ENCODE measurements around the gene HAP1.
"Not testable (repeated sequence)": the region's sequence is repeated elsewhere in the genome, so short reads cannot be mapped to it uniquely, and the experiment has no call there.

The HAP1 gene

DNA sequence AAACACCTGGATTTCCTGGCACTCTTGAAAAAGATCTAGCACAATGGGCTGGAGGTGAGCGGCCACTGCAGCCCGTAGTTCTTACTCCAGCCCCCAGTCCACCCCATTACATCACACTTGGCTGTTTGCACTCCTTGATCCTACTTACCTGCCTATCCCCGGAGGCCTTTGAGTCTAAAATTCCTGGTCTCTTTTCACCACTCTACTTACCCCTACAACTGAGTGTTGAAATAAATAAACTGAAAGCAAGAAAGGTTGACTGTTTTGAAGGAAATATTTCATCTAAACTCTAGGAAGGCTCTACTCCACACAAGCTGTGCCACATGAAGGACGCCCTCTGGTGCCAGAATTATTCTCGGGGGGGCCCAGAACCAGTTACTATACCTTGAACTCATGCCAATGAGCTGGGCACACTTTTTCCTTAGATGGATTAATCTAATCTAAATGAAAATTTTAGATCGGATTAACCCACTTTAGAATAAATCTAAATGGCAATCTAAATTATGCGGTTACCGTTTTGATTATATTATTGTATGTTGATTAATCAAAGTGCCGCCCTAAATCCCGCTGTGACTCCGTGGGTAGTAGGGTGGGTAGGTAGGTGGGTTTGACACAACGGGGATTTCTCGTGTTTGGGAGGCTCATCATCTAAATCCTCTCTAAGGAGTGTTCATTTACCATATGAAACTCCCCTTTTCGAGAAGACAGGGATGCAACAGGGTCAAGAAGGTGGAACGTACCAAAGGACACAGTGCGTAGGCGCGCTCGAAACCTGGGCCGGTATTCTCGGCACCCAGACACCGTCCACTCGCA lies 46.4 kb downstream of the HAP1 start:
- peak overlapping the region; percentile 97 for H3K4me3 Mint-ChIP-seq
- peaks cover 36% of the 10 kb centered on the region for H3K36me3 Mint-ChIP-seq (ENCODE audit: low read depth)
- no peaks in the 10 kb centered on the region for H3K27me3 Mint-ChIP-seq (ENCODE audit: low read depth, poor library complexity)
- no peak for DNase-seq
- peaks cover 19% of the 10 kb centered on the region for H3K9me3 Mint-ChIP-seq
- peak overlapping the region; percentile 89 for H3K27ac Mint-ChIP-seq
- H3K4me1 Mint-ChIP-seq: peaks cover 32% of the 10 kb centered on the region
- no peak for TF ChIP-seq CTCF (IDR thresholded peaks at IDR 0.05)

DNA sequence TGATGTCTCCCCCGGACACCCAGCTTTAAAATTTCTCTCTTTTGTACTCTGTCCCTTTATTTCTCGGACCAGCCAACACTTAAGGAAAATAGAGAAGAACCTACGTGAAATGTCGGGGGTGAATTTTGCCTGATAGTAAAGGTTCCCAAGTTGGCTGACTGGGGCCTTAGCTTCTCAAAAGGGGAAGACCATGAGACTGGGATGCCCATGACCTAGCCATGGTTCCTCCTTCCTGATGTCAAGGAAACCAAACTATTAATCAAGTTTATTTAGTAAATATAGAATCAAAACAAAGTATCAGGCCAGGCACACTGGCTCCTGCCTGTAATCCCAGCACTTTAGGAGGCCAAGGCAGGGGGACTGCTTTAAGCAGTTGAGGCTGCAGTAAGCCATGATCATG lies 48.2 kb downstream of the HAP1 start:
- peaks cover 18% of the 10 kb centered on the region for H3K36me3 Mint-ChIP-seq (ENCODE audit: low read depth)
- peaks cover 39% of the 10 kb centered on the region for H3K4me1 Mint-ChIP-seq
- peaks cover 7% of the 10 kb centered on the region for H3K27me3 Mint-ChIP-seq (ENCODE audit: low read depth, poor library complexity)
- H3K9me3 Mint-ChIP-seq: peaks cover 19% of the 10 kb centered on the region
- H3K4me3 Mint-ChIP-seq: no peak overlapping the region
- DNase-seq: no peak
- TF ChIP-seq CTCF (IDR thresholded peaks at IDR 0.05): no peak
- no peak overlapping the region for H3K27ac Mint-ChIP-seq

- not testable (repeated sequence) for H3K27ac Mint-ChIP-seq; H3K27me3 Mint-ChIP-seq (ENCODE audit: low read depth, poor library complexity); H3K4me3 Mint-ChIP-seq; DNase-seq
- peaks cover 39% of the 10 kb centered on the region for H3K4me1 Mint-ChIP-seq
- H3K36me3 Mint-ChIP-seq (ENCODE audit: low read depth): peaks cover 13% of the 10 kb centered on the region
- H3K9me3 Mint-ChIP-seq: peaks cover 19% of the 10 kb centered on the region
Observed at GRCh38 chr17:41685753-41686152, 48.7 kb downstream of the HAP1 start.

GRCh38 chr17:41684035-41684434 lies 50.4 kb downstream of the HAP1 start:
- peaks cover 7% of the 10 kb centered on the region for H3K27me3 Mint-ChIP-seq (ENCODE audit: low read depth, poor library complexity)
- peak overlapping the region; percentile 17 for H3K27ac Mint-ChIP-seq
- H3K36me3 Mint-ChIP-seq (ENCODE audit: low read depth): no peaks in the 10 kb centered on the region
- no peak for TF ChIP-seq CTCF (IDR thresholded peaks at IDR 0.05)
- peaks cover 42% of the 10 kb centered on the region for H3K4me1 Mint-ChIP-seq
- H3K4me3 Mint-ChIP-seq: peak overlapping the region; percentile 5
- DNase-seq: no peak
- H3K9me3 Mint-ChIP-seq: peaks cover 19% of the 10 kb centered on the region

DNA sequence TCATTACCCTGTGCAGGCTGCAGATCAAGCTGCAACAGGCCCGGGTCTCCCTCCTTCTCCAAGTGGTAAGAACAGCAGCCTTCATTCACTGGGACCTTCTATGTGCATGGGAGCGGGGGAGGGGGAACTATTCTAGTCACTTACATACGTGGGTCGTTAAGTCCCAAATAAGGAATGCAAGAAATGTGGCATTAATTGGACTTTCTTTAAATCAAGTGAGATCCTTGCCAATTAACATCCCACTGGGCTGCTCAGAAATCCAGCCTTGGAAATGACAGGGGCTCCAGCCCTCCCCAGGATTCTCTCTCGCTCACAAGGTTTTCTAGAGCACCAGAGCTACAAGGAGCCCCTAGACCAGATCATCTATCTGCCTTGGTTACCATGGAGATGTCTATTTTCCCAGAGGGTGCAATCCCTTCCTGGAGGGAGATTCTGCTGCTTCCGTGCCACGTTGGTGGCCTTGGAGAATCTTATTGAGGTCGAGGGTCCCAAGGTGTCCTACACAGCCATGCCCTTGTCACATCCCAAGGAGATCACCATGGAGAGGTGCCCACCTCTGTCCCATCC lies 50.9 kb downstream of the HAP1 start:
- DNase-seq: no peak
- H3K4me3 Mint-ChIP-seq: peak overlapping the region; percentile 5
- peaks cover 10% of the 10 kb centered on the region for H3K27me3 Mint-ChIP-seq (ENCODE audit: low read depth, poor library complexity)
- peaks cover 47% of the 10 kb centered on the region for H3K4me1 Mint-ChIP-seq
- no peak overlapping the region for H3K27ac Mint-ChIP-seq
- no peaks in the 10 kb centered on the region for H3K36me3 Mint-ChIP-seq (ENCODE audit: low read depth)
- TF ChIP-seq CTCF (IDR thresholded peaks at IDR 0.05): no peak
- H3K9me3 Mint-ChIP-seq: peaks cover 19% of the 10 kb centered on the region

DNA sequence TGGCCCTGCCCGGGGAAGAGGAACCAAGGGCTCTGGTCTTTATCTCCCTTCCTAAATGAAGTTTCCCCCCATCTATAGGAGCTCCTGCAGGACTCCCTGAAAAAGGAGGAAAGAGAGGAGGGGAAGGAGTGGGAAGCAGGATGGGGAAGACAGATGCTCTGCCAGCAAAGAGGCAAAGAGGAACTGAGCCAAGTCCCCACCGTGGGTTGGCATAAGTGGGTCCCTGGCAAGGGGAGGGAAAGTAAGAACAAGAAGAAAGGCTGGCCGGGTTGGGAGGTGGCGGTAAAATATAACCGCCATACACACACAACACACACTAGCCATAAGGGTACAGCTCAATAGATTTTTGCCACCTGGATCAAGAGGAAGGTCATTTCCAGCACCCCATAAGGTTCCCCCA lies 51.8 kb downstream of the HAP1 start:
- TF ChIP-seq CTCF (IDR thresholded peaks at IDR 0.05): no peak
- Mint-ChIP-seq H3K4me1 (peaks cover 43% of the 10 kb centered on the region), H3K27ac (no peak overlapping the region), H3K4me3 (no peak overlapping the region), H3K9me3 (peaks cover 15% of the 10 kb centered on the region), H3K36me3 (ENCODE audit: low read depth) (no peaks in the 10 kb centered on the region), H3K27me3 (ENCODE audit: low read depth, poor library complexity) (peaks cover 13% of the 10 kb centered on the region)
- no peak for DNase-seq
